Endodermal cell (in vitro differentiated cells): ENCODE results near the gene MRTFB. TPM values are rescaled to one million over a fixed set of nuclear protein-coding genes. Genes with fewer than 3 reads are reported as not detected.

Experiments
- DNase-seq: peaks from one replicate; pipeline ENCODE4 v3.0.0-alpha.2; 2017
- H3K27ac ChIP-seq: 2 replicates; pipeline ENCODE4 v1.5.1; 2013; ENCODE audit warnings: mild to moderate bottlenecking, low read depth, low read length, moderate library complexity
- H3K27me3 ChIP-seq: 2 replicates; pipeline ENCODE4 v1.6.1; 2013; ENCODE audit warnings: mild to moderate bottlenecking, low read length, moderate library complexity; ENCODE audit not compliant: insufficient read depth, control insufficient read depth, poor library complexity, severe bottlenecking
- H3K36me3 ChIP-seq: 2 replicates; pipeline ENCODE4 v1.7.0; 2013; ENCODE audit warnings: mild to moderate bottlenecking, low read length, moderate library complexity; ENCODE audit not compliant: control insufficient read depth, insufficient read depth
- H3K4me1 ChIP-seq: one replicate; pipeline ENCODE4 v1.7.0; 2013; ENCODE audit warnings: low read length; ENCODE audit not compliant: control insufficient read depth, insufficient read depth
- H3K4me3 ChIP-seq: 2 replicates; pipeline ENCODE4 v1.5.1; 2013; ENCODE audit warnings: mild to moderate bottlenecking, low read length, moderate library complexity
- H3K9ac ChIP-seq: 2 replicates; pipeline ENCODE4 v1.6.1; 2013; ENCODE audit warnings: mild to moderate bottlenecking, low read length, moderate library complexity; ENCODE audit not compliant: poor library complexity, severe bottlenecking; ENCODE audit errors: extremely low read depth
- H3K9me3 ChIP-seq: 2 replicates; pipeline ENCODE4 v1.6.1; 2013; ENCODE audit warnings: mild to moderate bottlenecking, low read length, moderate library complexity; ENCODE audit not compliant: control insufficient read depth
- H3K27ac Mint-ChIP-seq: 2 replicates; pipeline ENCODE4 v1.8.0; 2020; ENCODE audit warnings: mixed read lengths
- H3K27me3 Mint-ChIP-seq: 2 replicates; pipeline ENCODE4 v1.8.0; 2021; ENCODE audit warnings: mild to moderate bottlenecking, mixed read lengths; ENCODE audit not compliant: insufficient read depth
- H3K36me3 Mint-ChIP-seq: 2 replicates; pipeline ENCODE4 v1.8.0; 2020; ENCODE audit warnings: low read depth, mixed read lengths
- H3K4me1 Mint-ChIP-seq: 2 replicates; pipeline ENCODE4 v1.8.0; 2020; ENCODE audit warnings: mixed read lengths
- H3K4me3 Mint-ChIP-seq: 2 replicates; pipeline ENCODE4 v1.8.0; 2020; ENCODE audit warnings: mild to moderate bottlenecking, moderate library complexity, mixed read lengths
- H3K9me3 Mint-ChIP-seq: 2 replicates; pipeline ENCODE4 v1.8.0; 2020; ENCODE audit warnings: mild to moderate bottlenecking, mixed read lengths
- WGBS, 2 experiments: methylation state at CpG; one replicate each; pipeline versions ENCODE4 v1.1.5 to v1.1.7; 2013; ENCODE audit warnings: missing lambda C conversion rate in 2 of 2, mixed read lengths in 1 of 2; ENCODE audit not compliant: insufficient coverage in 1 of 2, insufficient read length in 1 of 2; 5-methylcytosine and 5-hydroxymethylcytosine counted together
- total RNA-seq, 2 donors: library from RNA; stranded (reverse); fragmentation: NEBNext Ultra II Directional in 1 of 2; extraction: Animal tissue kit (Norgen Biotek cat#: 25700) in 1 of 2; gene quantifications; 2 replicates in 1 of 2; 3 replicates in 1 of 2; pipeline ENCODE4 v1.2.1, GENCODE V29; 2021
- TF ChIP-seq, protein P1 (sequence below): fragments of 200-600 bp; sonication (generic); conservative IDR thresholded peaks from 2 replicates; pipeline ENCODE4 v1.5.0; 2021; ENCODE audit warnings: antibody characterized with exemption, mild to moderate bottlenecking

MRTFB gene
- total RNA-seq, 2 donors from 2014 or later: 49.4 to 58.6 TPM

DNA sequence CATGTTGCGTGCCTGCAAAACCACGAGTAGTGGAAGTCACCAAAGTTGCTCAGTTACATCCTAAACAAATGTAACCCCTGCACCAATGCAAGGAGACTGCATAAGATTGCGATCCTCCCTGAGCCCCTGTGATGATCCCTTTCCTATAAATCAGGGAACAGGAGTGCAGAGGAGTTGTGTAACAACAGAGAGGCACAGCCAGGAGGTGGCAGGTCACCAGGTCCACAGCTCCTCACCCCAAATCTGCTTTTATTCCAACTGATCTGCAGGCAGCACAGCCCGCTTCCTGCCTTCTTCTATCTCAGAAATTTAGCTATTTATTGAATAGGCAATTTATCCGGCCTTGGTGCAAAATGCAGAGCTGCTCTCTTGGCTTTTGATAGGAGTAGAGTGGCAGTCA is 36.0 kb upstream of the MRTFB start:
- Mint-ChIP-seq H3K27me3 (no peaks in the 10 kb centered on the region), H3K36me3 (no peaks in the 10 kb centered on the region), H3K4me1 (no peaks in the 10 kb centered on the region), H3K9me3 (peaks cover 7% of the 10 kb centered on the region), H3K27ac (no peak overlapping the region), H3K4me3 (no peak overlapping the region)
- H3K9me3 ChIP-seq: no peaks in the 10 kb centered on the region
- no peaks in the 10 kb centered on the region for H3K27me3 ChIP-seq
- H3K4me1 ChIP-seq: no peaks in the 10 kb centered on the region
- H3K9ac ChIP-seq: no peak overlapping the region
- no peak overlapping the region for H3K27ac ChIP-seq
- H3K4me3 ChIP-seq: no peak overlapping the region
- H3K36me3 ChIP-seq: no peaks in the 10 kb centered on the region
- TF ChIP-seq, protein P1, sequence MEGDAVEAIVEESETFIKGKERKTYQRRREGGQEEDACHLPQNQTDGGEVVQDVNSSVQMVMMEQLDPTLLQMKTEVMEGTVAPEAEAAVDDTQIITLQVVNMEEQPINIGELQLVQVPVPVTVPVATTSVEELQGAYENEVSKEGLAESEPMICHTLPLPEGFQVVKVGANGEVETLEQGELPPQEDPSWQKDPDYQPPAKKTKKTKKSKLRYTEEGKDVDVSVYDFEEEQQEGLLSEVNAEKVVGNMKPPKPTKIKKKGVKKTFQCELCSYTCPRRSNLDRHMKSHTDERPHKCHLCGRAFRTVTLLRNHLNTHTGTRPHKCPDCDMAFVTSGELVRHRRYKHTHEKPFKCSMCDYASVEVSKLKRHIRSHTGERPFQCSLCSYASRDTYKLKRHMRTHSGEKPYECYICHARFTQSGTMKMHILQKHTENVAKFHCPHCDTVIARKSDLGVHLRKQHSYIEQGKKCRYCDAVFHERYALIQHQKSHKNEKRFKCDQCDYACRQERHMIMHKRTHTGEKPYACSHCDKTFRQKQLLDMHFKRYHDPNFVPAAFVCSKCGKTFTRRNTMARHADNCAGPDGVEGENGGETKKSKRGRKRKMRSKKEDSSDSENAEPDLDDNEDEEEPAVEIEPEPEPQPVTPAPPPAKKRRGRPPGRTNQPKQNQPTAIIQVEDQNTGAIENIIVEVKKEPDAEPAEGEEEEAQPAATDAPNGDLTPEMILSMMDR: no peak
- 92 to 100% methylated on average over 2 to 5 of the region's 5 CpGs for WGBS, 2 experiments
- no peak for DNase-seq

DNA sequence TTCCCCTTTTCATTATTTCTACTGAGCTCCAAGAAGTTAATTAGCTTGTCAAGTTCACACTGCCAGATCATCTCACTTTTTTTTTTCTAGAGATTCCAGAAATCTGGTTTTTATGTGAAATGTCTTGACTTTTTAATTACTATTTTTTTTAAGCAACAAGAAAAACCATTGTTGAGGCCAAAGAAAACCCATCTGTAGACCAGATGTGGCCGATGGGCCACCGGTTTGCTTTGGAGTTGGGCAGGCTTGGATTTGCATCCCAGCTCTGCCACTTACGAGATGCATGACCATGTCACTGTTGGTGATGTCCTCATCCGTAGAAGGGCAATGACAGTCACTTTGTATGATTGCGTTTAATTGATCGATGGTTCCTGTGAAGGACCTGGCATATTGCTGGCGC is 34.2 kb upstream of the MRTFB start:
- no peak overlapping the region for H3K4me3 Mint-ChIP-seq
- Histone ChIP-seq H3K9me3 (peaks cover 1% of the 10 kb centered on the region), H3K27ac (no peak overlapping the region), H3K27me3 (no peaks in the 10 kb centered on the region), H3K9ac (no peak overlapping the region), H3K36me3 (no peaks in the 10 kb centered on the region), H3K4me3 (no peak overlapping the region), H3K4me1 (no peaks in the 10 kb centered on the region)
- TF ChIP-seq, protein P1: no peak
- no peak overlapping the region for H3K27ac Mint-ChIP-seq
- no peaks in the 10 kb centered on the region for H3K36me3 Mint-ChIP-seq
- 92 to 93% methylated on average over 7 of the region's 7 CpGs for WGBS, 2 experiments
- H3K4me1 Mint-ChIP-seq: no peaks in the 10 kb centered on the region
- H3K9me3 Mint-ChIP-seq: peaks cover 7% of the 10 kb centered on the region
- no peaks in the 10 kb centered on the region for H3K27me3 Mint-ChIP-seq
- DNase-seq: no peak

DNA sequence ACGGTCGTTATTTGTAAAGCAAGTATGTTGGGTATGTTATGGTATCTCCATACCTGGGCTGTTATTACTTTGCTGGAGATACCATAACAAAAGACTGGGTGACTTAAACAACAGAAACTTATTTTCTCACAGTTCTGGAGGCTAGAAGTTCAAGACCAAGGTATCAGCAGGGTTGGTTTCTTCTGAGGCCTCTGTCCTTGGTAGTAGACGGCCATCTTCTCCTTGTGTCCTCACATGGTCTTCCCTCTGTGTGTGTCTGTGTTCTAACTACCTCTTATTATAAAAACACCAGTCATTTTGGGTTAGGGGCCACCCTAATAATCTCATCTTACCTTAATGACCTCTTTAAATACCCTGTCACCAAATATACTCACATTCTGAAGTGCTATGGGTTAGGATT is 33.2 kb upstream of the MRTFB start:
- DNase-seq: no peak
- Mint-ChIP-seq H3K27me3 (no peaks in the 10 kb centered on the region), H3K27ac (no peak overlapping the region), H3K4me1 (peaks cover 6% of the 10 kb centered on the region), H3K9me3 (peaks cover 4% of the 10 kb centered on the region), H3K36me3 (no peaks in the 10 kb centered on the region), H3K4me3 (no peak overlapping the region)
- H3K4me3 ChIP-seq: no peak overlapping the region
- no peaks in the 10 kb centered on the region for H3K36me3 ChIP-seq
- no peak overlapping the region for H3K9ac ChIP-seq
- H3K9me3 ChIP-seq: peaks cover 6% of the 10 kb centered on the region
- H3K27ac ChIP-seq: no peak overlapping the region
- TF ChIP-seq, protein P1: no peak
- no peaks in the 10 kb centered on the region for H3K27me3 ChIP-seq
- WGBS, 2 experiments: 94 to 100% methylated on average over 1 to 3 of the region's 3 CpGs
- no peaks in the 10 kb centered on the region for H3K4me1 ChIP-seq
